WI38 (cell line): ENCODE measurements around the gene LUC7L3.

Experiments used
- H3K4me3 ChIP-seq: 2 replicates; pipeline ENCODE4 v1.5.1; 2011; ENCODE audit warnings: low read depth, mild to moderate bottlenecking, control low read depth, low read length
- TF ChIP-seq, protein P1 (sequence below): IDR thresholded peaks from 2 replicates; pipeline ENCODE4 v1.5.1; 2012; ENCODE audit warnings: low read depth, mild to moderate bottlenecking, control low read depth, low read length

Gene LUC7L3

GRCh38 chr17:50687200-50688066 lies 32.0 kb upstream of the LUC7L3 start:
- no peak overlapping the region for H3K4me3 ChIP-seq
- TF ChIP-seq, protein P1, sequence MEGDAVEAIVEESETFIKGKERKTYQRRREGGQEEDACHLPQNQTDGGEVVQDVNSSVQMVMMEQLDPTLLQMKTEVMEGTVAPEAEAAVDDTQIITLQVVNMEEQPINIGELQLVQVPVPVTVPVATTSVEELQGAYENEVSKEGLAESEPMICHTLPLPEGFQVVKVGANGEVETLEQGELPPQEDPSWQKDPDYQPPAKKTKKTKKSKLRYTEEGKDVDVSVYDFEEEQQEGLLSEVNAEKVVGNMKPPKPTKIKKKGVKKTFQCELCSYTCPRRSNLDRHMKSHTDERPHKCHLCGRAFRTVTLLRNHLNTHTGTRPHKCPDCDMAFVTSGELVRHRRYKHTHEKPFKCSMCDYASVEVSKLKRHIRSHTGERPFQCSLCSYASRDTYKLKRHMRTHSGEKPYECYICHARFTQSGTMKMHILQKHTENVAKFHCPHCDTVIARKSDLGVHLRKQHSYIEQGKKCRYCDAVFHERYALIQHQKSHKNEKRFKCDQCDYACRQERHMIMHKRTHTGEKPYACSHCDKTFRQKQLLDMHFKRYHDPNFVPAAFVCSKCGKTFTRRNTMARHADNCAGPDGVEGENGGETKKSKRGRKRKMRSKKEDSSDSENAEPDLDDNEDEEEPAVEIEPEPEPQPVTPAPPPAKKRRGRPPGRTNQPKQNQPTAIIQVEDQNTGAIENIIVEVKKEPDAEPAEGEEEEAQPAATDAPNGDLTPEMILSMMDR = no peak

DNA sequence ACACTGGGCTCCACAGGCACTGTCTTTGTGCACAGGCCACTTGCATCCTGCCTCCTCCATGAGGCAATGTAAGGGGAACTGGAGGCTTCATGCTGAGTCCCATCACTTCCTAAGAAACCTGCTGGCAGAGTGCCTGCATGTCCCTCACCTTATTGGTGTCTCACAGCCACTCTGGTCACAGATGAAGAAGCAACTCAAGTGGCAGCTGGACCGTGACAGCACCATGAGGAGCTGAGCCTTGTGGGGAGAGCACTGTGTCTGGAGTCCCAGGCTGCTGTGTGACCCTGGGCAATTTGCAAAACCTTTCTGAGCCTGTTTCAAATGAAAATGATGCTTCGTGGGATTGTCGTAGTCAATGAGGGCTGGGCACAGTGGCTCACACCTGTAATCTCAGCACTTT lies 31.2 kb upstream of the LUC7L3 start:
- no peak overlapping the region for H3K4me3 ChIP-seq
- TF ChIP-seq, protein P1 = no peak

DNA sequence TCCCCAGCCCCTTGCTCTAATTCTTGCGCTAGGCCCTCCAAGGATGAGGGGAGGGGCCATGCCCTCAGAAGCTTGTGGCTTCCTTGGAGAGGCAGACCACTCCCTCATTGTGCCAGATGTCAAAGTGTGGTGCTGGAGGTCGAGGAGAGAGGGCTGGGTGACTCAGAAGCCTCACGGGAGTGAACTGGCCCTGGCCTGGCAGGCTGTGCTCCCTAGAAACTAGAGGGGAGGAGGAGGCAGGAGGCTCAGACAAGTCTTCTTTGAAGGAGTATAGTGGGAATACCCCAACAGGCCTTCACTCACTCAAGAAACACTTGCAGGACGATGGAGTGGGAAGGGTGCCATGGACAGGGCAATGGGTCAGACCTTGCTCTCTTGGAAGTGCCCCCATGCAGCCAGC lies 30.2 kb upstream of the LUC7L3 start:
- no peak overlapping the region for H3K4me3 ChIP-seq
- TF ChIP-seq, protein P1 = no peak

DNA sequence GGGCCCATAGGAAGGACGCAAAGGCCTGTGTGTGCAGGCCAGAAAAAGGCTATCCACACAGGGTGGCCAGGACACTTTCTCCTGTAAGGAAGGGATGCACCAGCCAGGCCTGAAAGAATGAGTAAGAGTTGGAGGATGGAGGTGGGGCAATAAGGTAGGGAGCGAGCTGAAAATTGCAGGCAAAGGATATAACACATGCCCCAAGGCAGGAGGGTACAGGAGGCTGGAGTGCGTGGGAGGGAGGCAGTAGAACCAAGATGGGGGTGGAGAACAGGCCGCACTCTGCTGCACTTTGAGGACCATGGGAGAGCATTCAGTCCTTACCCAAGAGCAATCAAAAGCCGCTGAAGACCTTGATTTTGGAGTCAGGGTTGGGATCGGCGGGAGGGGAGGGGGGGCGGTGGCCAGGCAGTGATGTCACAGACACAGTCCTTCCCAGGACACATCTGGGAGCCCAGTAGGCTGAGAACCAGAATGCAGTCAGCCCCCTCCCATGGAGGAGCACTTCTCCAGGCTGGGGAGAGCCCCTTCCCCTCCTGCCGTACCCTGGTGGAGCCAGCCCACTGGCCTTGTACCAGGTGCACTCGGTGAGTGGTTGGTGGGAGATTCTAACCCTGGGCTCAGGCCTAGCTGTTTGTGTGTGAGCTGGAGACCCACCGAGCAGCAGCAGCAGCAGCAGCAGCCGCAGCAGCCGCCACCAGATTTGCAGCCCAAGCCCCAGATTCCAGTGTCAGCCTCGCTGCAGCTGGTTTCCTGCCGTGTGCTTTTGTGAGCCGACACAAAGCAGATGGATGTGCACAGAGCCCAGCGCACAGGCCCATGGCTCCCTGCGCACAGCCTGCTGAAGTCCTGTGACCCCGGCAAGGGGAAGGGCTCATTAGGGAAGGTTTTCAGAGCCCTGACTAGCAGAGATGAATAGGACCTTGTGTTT lies 29.2 kb upstream of the LUC7L3 start:
- TF ChIP-seq, protein P1 = no peak
- no peak overlapping the region for H3K4me3 ChIP-seq

- TF ChIP-seq, protein P1 = no peak
- H3K4me3 ChIP-seq = no peak overlapping the region
Measured at GRCh38 chr17:50690887-50691549, 28.4 kb upstream of the LUC7L3 start.

DNA sequence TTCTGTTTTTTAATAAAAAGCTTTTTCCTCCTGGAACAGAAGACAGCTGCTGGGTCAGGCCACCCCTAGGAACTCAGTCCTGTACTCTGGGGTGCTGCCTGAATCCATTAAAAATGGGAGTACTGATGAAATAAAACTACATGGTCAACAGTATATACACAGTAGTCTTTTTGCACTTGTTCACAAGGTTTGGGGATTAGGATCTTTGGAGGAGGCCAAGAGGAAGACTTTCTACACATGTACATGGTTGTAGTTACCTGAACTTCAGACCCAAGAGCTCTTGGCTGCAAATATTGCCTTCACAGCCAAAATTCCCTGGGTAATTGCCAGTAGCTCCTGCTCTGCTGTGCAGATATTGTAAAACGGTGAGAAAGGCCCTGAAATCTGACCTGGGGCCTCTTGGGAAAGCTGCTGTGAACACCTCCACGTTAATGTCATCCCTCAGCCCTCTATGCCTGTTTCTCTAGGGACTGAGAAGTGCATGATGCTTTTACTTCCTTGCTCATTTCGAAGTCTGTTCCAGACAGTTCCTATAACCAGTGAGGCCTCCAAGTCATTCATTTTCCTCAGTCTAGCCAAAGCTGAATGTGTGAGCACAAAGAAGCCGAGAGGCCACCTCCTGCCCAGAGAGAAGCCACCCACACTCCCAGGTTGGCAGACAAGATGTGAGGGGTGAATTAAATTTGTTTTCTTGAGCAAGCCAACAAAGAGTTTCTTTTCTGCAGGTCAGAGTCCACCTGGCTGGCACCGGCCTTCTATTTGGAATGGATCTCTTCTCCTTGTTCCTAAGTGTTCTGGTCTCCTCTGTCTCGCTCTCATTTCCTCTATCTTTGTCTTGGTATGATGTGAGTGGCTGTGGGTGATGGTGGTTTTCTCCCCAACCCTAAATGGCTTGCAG lies 27.6 kb upstream of the LUC7L3 start:
- H3K4me3 ChIP-seq = no peak overlapping the region
- TF ChIP-seq, protein P1 = no peak
